Measurements from ENCODE around the gene RAB40B.

Gene RAB40B

GRCh38 chr17:82702231-82702927 lies 3.9 kb upstream of the RAB40B start:
- no peak overlapping the region for H3K4me3 ChIP-seq (ENCODE audit: low read depth, low read length)
- no peak for DNase-seq (ENCODE audit: low read depth)
- TF ChIP-seq CTCF (IDR thresholded peaks at IDR 0.05; ENCODE audit: control insufficient read depth, extremely low read depth, insufficient read depth) = no peak

- peak overlapping the region; percentile 70 for H3K4me3 ChIP-seq (ENCODE audit: low read depth, low read length)
- DNase-seq (ENCODE audit: low read depth) = no peak
- no peak for TF ChIP-seq CTCF (IDR thresholded peaks at IDR 0.05; ENCODE audit: control insufficient read depth, extremely low read depth, insufficient read depth)
Measured at GRCh38 chr17:82699551-82699950, 1.1 kb upstream of the RAB40B start.

- TF ChIP-seq CTCF (IDR thresholded peaks at IDR 0.05; ENCODE audit: control insufficient read depth, extremely low read depth, insufficient read depth) = no peak
- DNase-seq (ENCODE audit: low read depth) = no peak
- H3K4me3 ChIP-seq (ENCODE audit: low read depth, low read length) = peak overlapping the region; percentile 70
Measured at GRCh38 chr17:82698974-82699442, 510 bp upstream of the RAB40B start.

- no peak for DNase-seq (ENCODE audit: low read depth)
- peak overlapping the region; percentile 70 for H3K4me3 ChIP-seq (ENCODE audit: low read depth, low read length)
- no peak for TF ChIP-seq CTCF (IDR thresholded peaks at IDR 0.05; ENCODE audit: control insufficient read depth, extremely low read depth, insufficient read depth)
Measured at GRCh38 chr17:82697808-82698064, 762 bp downstream of the RAB40B start.

GRCh38 chr17:82696916-82697807 lies 1.3 kb downstream of the RAB40B start:
- H3K4me3 ChIP-seq (ENCODE audit: low read depth, low read length) = peak overlapping the region; percentile 70
- no peak for DNase-seq (ENCODE audit: low read depth)
- TF ChIP-seq CTCF (IDR thresholded peaks at IDR 0.05; ENCODE audit: control insufficient read depth, extremely low read depth, insufficient read depth) = no peak

GRCh38 chr17:82696259-82696658 lies 2.2 kb downstream of the RAB40B start:
- no peak for TF ChIP-seq CTCF (IDR thresholded peaks at IDR 0.05; ENCODE audit: control insufficient read depth, extremely low read depth, insufficient read depth)
- no peak for DNase-seq (ENCODE audit: low read depth)
- no peak overlapping the region for H3K4me3 ChIP-seq (ENCODE audit: low read depth, low read length)
